ENCODE measurements around the gene FIP1L1.
"Not testable (repeated sequence)": the region's sequence is repeated elsewhere in the genome, so short reads cannot be mapped to it uniquely, and the experiment has no call there.

FIP1L1 gene

GRCh38 chr4:53376900-53377299 lies 541 bp upstream of the FIP1L1 start:
- no peak for DNase-seq

- no peak for DNase-seq
Observed at GRCh38 chr4:53378171-53378482, 686 bp downstream of the FIP1L1 start.

- DNase-seq, result no peak
Observed at GRCh38 chr4:53380221-53380620, 2.8 kb downstream of the FIP1L1 start.

GRCh38 chr4:53409479-53409878 lies 32.0 kb downstream of the FIP1L1 start:
- not testable (repeated sequence) for DNase-seq

- DNase-seq, result no peak
Observed at GRCh38 chr4:53419208-53419607, 41.8 kb downstream of the FIP1L1 start.

- no peak for DNase-seq
Observed at GRCh38 chr4:53421791-53422190, 44.4 kb downstream of the FIP1L1 start.

GRCh38 chr4:53422367-53422766 lies 44.9 kb downstream of the FIP1L1 start:
- DNase-seq, result no peak

- no peak for DNase-seq
Observed at GRCh38 chr4:53424280-53424679, 46.8 kb downstream of the FIP1L1 start.

GRCh38 chr4:53427366-53427765 lies 49.9 kb downstream of the FIP1L1 start:
- no peak for DNase-seq

- DNase-seq, result no peak
Observed at GRCh38 chr4:53431052-53431451, 53.6 kb downstream of the FIP1L1 start.

- DNase-seq, result no peak
Observed at GRCh38 chr4:53432528-53433424, 55.3 kb downstream of the FIP1L1 start.

- DNase-seq, result no peak
Observed at GRCh38 chr4:53436251-53436650, 58.8 kb downstream of the FIP1L1 start.

GRCh38 chr4:53441564-53441963 lies 64.1 kb downstream of the FIP1L1 start:
- no peak for DNase-seq

GRCh38 chr4:53444954-53445353 lies 67.5 kb downstream of the FIP1L1 start:
- DNase-seq, result no peak

- DNase-seq, result no peak
Observed at GRCh38 chr4:53450773-53451172, 73.3 kb downstream of the FIP1L1 start.

GRCh38 chr4:53453385-53453784 lies 75.9 kb downstream of the FIP1L1 start:
- DNase-seq, result no peak

GRCh38 chr4:53455766-53456165 lies 78.3 kb downstream of the FIP1L1 start:
- DNase-seq, result no peak

GRCh38 chr4:53456178-53456577 lies 78.7 kb downstream of the FIP1L1 start:
- no peak for DNase-seq

GRCh38 chr4:53459548-53459947 lies 82.1 kb downstream of the FIP1L1 start:
- no peak for DNase-seq

- DNase-seq, result no peak
Observed at GRCh38 chr4:53461244-53461643, 83.8 kb downstream of the FIP1L1 start.

GRCh38 chr4:53463340-53463739 lies 85.9 kb downstream of the FIP1L1 start:
- no peak for DNase-seq

- DNase-seq, result no peak
Observed at GRCh38 chr4:53465281-53465680, 87.8 kb downstream of the FIP1L1 start.

GRCh38 chr4:53465891-53466290 lies 88.5 kb downstream of the FIP1L1 start:
- no peak for DNase-seq

GRCh38 chr4:53466576-53466975 lies 89.1 kb downstream of the FIP1L1 start:
- DNase-seq, result not testable (repeated sequence)

All from suppressor macrophage treated with lipopolysaccharide for 1 hour (primary cell).